Mesothelial cell of epicardium (in vitro differentiated cells): Measurements from ENCODE around the gene PTPRN2. TPM values are rescaled to one million over a fixed set of nuclear protein-coding genes. Genes with fewer than 3 reads are reported as not detected.

Experiments used
- DNase-seq, 2 experiments: peaks; one replicate each; pipeline ENCODE4 v3.0.0; 2021; ENCODE audit warnings: low spot score in 2 of 2; ENCODE audit not compliant: unreplicated experiment in 2 of 2
- H3K27ac Mint-ChIP-seq: 2 replicates; pipeline ENCODE4 v1.8.0; 2021; ENCODE audit warnings: mixed read lengths
- H3K27me3 Mint-ChIP-seq: 2 replicates; pipeline ENCODE4 v1.8.0; 2021; ENCODE audit warnings: low read depth, mixed read lengths
- H3K36me3 Mint-ChIP-seq: 2 replicates; pipeline ENCODE4 v1.8.0; 2021; ENCODE audit warnings: mixed read lengths
- H3K4me1 Mint-ChIP-seq: 2 replicates; pipeline ENCODE4 v1.8.0; 2021; ENCODE audit warnings: mixed read lengths
- H3K4me3 Mint-ChIP-seq: 2 replicates; pipeline ENCODE4 v1.8.0; 2021; ENCODE audit warnings: mild to moderate bottlenecking, moderate library complexity, mixed read lengths
- H3K9me3 Mint-ChIP-seq: 2 replicates; pipeline ENCODE4 v1.8.0; 2021; ENCODE audit warnings: mixed read lengths
- total RNA-seq: library from RNA; stranded (reverse); gene quantifications from 3 replicates; pipeline ENCODE4 v1.2.1, GENCODE V29; 2021
- TF ChIP-seq, protein P1 (sequence below): fragments of 200-600 bp; sonication (generic); IDR thresholded peaks from one replicate; pipeline ENCODE4 v1.5.0; 2021; ENCODE audit warnings: antibody characterized with exemption; ENCODE audit not compliant: unreplicated experiment

The PTPRN2 gene
- total RNA-seq, 1 donor from 2014 or later, result 2.2 TPM

DNA sequence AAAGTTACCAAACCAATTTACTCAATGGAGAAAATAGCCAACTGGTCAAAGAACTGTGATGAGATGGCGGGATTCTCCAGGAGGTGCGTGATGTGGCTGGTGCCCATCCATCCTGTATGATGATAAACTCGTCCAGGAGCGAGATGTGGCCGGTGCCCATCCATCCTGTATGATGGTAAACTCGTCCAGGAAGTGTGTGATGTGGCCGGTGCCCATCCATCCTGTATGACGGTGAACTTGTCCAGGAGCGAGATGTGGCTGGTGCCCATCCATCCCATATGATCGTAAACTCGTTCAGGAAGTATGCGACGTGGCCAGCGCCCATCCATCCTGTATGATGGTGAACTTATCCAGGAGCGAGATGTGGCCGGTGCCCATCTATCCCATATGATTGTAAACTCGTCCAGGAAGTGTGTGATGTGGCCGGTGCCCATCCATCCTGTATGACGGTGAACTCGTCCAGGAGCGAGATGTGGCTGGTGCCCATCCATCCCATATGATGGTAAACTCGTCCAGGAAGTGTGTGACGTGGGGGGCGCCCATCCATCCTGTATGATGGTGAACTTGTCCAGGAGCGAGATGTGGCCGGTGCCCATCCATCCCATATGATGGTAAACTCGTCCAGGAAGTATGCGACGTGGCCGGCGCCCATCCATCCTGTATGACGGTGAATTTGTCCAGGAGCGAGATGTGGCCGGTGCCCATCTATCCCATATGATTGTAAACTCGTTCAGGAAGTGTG is 754.6 kb downstream of the PTPRN2 start:
- TF ChIP-seq, protein P1, sequence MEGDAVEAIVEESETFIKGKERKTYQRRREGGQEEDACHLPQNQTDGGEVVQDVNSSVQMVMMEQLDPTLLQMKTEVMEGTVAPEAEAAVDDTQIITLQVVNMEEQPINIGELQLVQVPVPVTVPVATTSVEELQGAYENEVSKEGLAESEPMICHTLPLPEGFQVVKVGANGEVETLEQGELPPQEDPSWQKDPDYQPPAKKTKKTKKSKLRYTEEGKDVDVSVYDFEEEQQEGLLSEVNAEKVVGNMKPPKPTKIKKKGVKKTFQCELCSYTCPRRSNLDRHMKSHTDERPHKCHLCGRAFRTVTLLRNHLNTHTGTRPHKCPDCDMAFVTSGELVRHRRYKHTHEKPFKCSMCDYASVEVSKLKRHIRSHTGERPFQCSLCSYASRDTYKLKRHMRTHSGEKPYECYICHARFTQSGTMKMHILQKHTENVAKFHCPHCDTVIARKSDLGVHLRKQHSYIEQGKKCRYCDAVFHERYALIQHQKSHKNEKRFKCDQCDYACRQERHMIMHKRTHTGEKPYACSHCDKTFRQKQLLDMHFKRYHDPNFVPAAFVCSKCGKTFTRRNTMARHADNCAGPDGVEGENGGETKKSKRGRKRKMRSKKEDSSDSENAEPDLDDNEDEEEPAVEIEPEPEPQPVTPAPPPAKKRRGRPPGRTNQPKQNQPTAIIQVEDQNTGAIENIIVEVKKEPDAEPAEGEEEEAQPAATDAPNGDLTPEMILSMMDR, result no peak

DNA sequence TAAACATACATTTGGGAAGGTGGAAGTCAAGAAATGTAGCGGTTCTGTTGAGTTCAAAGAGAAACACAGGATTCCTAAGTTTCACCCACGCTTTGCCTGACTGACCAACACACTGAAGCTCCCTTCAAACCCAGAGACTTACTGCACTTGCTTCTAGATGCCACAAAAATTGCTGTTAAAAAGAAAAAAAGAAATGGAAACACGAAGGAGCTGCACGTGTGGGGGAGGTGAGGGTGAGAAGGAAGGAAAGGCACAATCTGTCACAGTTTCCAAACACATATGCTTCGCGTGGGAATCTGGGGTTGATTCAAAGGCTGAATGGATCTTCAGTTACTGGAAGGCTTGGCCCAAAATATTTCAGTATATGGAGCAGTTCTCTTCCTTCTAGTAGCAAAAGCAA is 755.2 kb downstream of the PTPRN2 start:
- no peaks in the 10 kb centered on the region for H3K4me1 Mint-ChIP-seq
- H3K4me3 Mint-ChIP-seq, result no peak overlapping the region
- H3K27me3 Mint-ChIP-seq, result peaks cover 9% of the 10 kb centered on the region
- no peaks in the 10 kb centered on the region for H3K36me3 Mint-ChIP-seq
- TF ChIP-seq, protein P1, result no peak
- no peak overlapping the region for H3K27ac Mint-ChIP-seq
- no peaks in the 10 kb centered on the region for H3K9me3 Mint-ChIP-seq
- no peak for DNase-seq

More for the DNA sequence above, 754.6 kb downstream of the PTPRN2 start:
- H3K27me3 Mint-ChIP-seq, result peaks cover 9% of the 10 kb centered on the region
- no peaks in the 10 kb centered on the region for H3K9me3 Mint-ChIP-seq
- no peak for DNase-seq
- no peaks in the 10 kb centered on the region for H3K4me1 Mint-ChIP-seq
- no peaks in the 10 kb centered on the region for H3K36me3 Mint-ChIP-seq
- H3K27ac Mint-ChIP-seq, result no peak overlapping the region
- no peak overlapping the region for H3K4me3 Mint-ChIP-seq

DNA sequence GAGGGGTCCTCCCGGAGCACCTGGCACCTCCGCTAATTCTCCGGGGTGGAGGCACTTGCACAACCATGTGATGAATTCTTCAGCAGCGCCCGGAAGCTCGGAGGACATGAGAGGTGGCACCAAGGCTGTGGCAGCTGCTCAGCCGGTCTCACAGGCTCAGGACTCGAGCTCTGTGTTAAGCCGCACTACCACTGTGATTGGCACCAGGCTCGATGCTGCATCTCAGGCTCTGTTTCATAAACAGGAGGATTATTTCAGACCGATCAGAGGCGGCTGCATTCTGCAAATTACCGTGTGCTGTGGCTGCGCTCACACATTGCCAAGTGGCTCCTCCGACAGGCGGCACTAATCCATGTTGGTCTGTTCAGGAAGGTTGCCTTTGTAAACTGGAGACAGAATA is 755.6 kb downstream of the PTPRN2 start:
- H3K9me3 Mint-ChIP-seq, result no peaks in the 10 kb centered on the region
- H3K27ac Mint-ChIP-seq, result no peak overlapping the region
- peaks cover 9% of the 10 kb centered on the region for H3K27me3 Mint-ChIP-seq
- TF ChIP-seq, protein P1, result no peak
- no peak overlapping the region for H3K4me3 Mint-ChIP-seq
- H3K36me3 Mint-ChIP-seq, result no peaks in the 10 kb centered on the region
- H3K4me1 Mint-ChIP-seq, result no peaks in the 10 kb centered on the region
- no peak for DNase-seq

DNA sequence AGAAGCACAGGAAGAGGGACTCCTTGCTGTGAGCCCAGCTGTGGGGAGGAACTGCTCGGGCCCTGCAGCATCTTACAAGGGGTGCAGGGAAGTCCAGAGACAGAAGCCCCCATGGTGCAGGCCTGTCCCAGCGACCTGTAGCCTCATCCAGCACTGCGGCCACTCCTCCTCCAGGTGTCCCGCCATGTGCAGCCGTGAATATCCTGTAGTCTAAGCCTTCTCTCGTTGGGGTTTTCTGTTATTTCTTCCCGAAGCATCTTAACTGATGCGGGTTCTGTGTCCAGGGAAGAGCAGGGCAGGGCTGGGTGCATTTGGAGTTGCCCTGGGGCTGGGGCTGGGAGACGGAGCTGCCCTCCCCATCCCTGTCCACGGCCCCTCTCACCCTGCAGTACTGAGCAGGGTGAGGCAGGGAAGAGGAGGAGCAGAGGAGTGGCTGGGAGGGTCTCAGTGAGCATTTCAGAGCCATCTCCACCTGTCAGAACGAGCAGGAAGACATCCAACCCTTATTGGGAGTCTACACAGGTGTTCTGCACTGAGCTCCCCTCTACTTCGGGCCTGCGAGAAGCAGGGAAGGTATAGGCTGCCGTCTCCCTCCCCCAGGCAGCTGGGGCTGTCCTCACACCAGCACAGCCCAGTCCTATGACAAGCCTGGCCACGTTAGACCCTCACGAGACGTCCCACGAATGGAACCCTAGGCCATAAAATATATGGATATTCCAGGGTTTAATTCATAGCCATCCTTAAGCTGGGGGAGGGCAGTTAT is 756.3 kb downstream of the PTPRN2 start:
- Mint-ChIP-seq H3K36me3 (no peaks in the 10 kb centered on the region), H3K4me1 (no peaks in the 10 kb centered on the region), H3K27me3 (peaks cover 9% of the 10 kb centered on the region), H3K27ac (no peak overlapping the region), H3K4me3 (no peak overlapping the region), H3K9me3 (no peaks in the 10 kb centered on the region)
- no peak for DNase-seq
- TF ChIP-seq, protein P1, result no peak

DNA sequence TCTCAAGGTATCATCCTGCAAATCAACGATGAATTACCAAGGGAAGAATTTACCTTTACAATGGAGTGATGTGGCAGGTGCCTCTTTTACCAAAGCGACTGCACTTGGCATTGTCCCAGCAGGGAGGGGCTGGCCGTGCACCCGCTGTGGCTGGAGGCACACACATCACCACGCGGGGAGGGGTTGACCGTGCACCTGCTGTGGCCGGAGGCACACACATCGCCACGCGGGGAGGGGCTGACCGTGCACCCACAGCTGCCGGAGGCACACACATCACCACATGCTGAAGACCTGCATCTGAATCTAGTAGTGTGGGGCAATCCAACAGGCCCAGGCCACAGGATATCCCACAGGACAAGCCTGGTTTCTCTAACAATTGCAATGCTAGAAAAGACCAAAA is 757.3 kb downstream of the PTPRN2 start:
- no peak for DNase-seq
- Mint-ChIP-seq H3K27ac (no peak overlapping the region), H3K36me3 (no peaks in the 10 kb centered on the region), H3K4me1 (no peaks in the 10 kb centered on the region), H3K4me3 (no peak overlapping the region), H3K9me3 (no peaks in the 10 kb centered on the region), H3K27me3 (peaks cover 4% of the 10 kb centered on the region)
- TF ChIP-seq, protein P1, result no peak
